Ovary (tissue), 3 donors: Measurements from ENCODE around the gene GMPR.

Experiments
- EP300 ChIP-seq: sonication (generic); formaldehyde crosslinking; IDR thresholded peaks from one replicate; pipeline ENCODE4 v1.6.1; 2017; ENCODE audit warnings: antibody characterized with exemption
- TF ChIP-seq, protein P1 (sequence below), 3 donors: fragments of 450-650 bp in 2 of 3; fragments of 200-600 bp in 1 of 3; IDR thresholded peaks; one replicate each; pipeline versions ENCODE4 v1.5.1 to v1.8.0; 2016 to 2022; ENCODE audit warnings: antibody characterized with exemption in 3 of 3, mild to moderate bottlenecking in 1 of 3
- donor health status: DM: no; HTN: no; CAD: no.

DNA sequence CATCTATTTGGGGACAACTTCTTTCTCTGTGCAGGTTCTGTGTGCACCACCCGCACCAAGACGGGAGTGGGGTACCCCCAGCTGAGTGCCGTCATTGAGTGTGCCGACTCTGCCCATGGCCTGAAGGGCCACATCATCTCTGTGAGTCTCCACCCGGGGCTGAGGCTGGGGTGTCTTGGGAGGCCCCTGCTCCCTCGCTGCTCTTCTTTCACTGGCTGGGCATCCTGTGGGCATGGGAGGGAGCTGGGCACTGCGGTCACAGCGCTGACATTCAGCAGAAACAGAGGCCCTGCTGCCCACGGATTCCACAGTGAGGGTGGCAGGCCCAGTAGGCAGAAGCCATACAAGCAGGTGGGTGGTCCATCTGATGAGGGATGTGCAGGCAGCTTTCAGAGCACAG is 40.4 kb downstream of the GMPR start:
- no peak for TF ChIP-seq EP300
- TF ChIP-seq, protein P1, sequence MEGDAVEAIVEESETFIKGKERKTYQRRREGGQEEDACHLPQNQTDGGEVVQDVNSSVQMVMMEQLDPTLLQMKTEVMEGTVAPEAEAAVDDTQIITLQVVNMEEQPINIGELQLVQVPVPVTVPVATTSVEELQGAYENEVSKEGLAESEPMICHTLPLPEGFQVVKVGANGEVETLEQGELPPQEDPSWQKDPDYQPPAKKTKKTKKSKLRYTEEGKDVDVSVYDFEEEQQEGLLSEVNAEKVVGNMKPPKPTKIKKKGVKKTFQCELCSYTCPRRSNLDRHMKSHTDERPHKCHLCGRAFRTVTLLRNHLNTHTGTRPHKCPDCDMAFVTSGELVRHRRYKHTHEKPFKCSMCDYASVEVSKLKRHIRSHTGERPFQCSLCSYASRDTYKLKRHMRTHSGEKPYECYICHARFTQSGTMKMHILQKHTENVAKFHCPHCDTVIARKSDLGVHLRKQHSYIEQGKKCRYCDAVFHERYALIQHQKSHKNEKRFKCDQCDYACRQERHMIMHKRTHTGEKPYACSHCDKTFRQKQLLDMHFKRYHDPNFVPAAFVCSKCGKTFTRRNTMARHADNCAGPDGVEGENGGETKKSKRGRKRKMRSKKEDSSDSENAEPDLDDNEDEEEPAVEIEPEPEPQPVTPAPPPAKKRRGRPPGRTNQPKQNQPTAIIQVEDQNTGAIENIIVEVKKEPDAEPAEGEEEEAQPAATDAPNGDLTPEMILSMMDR (IDR thresholded peaks at IDR 0.05) = no peak
